K562 (cell line): ENCODE data around the gene RPP14. TPM values are rescaled to one million over a fixed set of nuclear protein-coding genes. Genes with fewer than 3 reads are reported as not detected.

Experiments used
- REST ChIP-seq, 2 experiments: fragments of 450-650 bp; formaldehyde crosslinking in 1 of 2; IDR thresholded peaks; 2 replicates each; pipeline versions ENCODE4 v1.4.0 to v1.6.1; 2014 to 2020; ENCODE audit warnings: mild to moderate bottlenecking in 2 of 2, borderline replicate concordance in 1 of 2, low read depth in 1 of 2
- polyA plus RNA-seq, 8 experiments: library from polyadenylated mRNA; depleted of rRNA in 4 of 8; stranded (reverse) in 5 of 8; unstranded in 3 of 8; fragments of >200 nt; fragmentation: Nextera tagmentation in 2 of 8; fragmentation: Illumina TruSeq in 1 of 8; extraction: Ambion mirVana in 2 of 8; extraction: Trizol in 1 of 8; gene quantifications; 2 replicates each; pipeline versions ENCODE4 v1.2.1 to v1.2.3, GENCODE V29; 2011 to 2014; ENCODE audit warnings: inconsistent platforms in 1 of 8, missing spikeins in 1 of 8
- total RNA-seq, 7 experiments: library from RNA; depleted of rRNA in 6 of 7; stranded (reverse); fragments of >200 nt in 6 of 7; fragmentation: Illumina TruSeq in 2 of 7; extraction: Trizol in 2 of 7; gene quantifications; 2 replicates each; pipeline versions ENCODE4 v1.2.1 to v1.2.3, GENCODE V29; 2011 to 2021; ENCODE audit warnings: low replicate concordance in 1 of 7

RPP14 gene
- total and polyA plus RNA-seq, 9 of the 15 experiments (the other 6 are each of a cell fraction or from before 2014, with no cell fraction given): 13.5 to 20.8 (median 15.4) TPM

GRCh38 chr3:58299839-58300516 lies 6.1 kb upstream of the RPP14 start (continued):
- TF ChIP-seq REST (IDR thresholded peaks at IDR 0.05; ENCODE audit: borderline replicate concordance): peak; percentile 61; the same call in 1 of the 2 replicates
- TF ChIP-seq REST (CRISPR knock-in tag; IDR thresholded peaks at IDR 0.05; ENCODE audit: low read depth): no peak
